Colonic mucosa (tissue), 4 donors: ENCODE measurements around the gene SLC35C1. TPM values are rescaled to one million over a fixed set of nuclear protein-coding genes. Genes with fewer than 3 reads are reported as not detected.

Experiments
- DNase-seq: peaks from one replicate; pipeline ENCODE4 v3.0.0-alpha.2; 2020
- H3K27ac ChIP-seq: fragments of 200-600 bp; one replicate; pipeline ENCODE4 v1.8.0; 2021
- H3K27me3 ChIP-seq: fragments of 200-600 bp; one replicate; pipeline ENCODE4 v1.8.0; 2021
- H3K36me3 ChIP-seq: fragments of 200-600 bp; one replicate; pipeline ENCODE4 v1.8.0; 2021
- H3K4me1 ChIP-seq: fragments of 200-600 bp; one replicate; pipeline ENCODE4 v1.8.0; 2021; ENCODE audit warnings: mild to moderate bottlenecking
- H3K4me3 ChIP-seq: fragments of 200-600 bp; one replicate; pipeline ENCODE4 v1.8.0; 2021
- H3K9ac ChIP-seq, 2 donors: one replicate each; pipeline ENCODE4 v1.7.0; 2013; ENCODE audit warnings: control low read depth in 2 of 2, low read depth in 2 of 2, low read length in 2 of 2
- H3K9me3 ChIP-seq: fragments of 200-600 bp; one replicate; pipeline ENCODE4 v1.8.0; 2021
- CTCF ChIP-seq: fragments of 200-600 bp; IDR thresholded peaks from one replicate; pipeline ENCODE4 v1.8.0; 2022; ENCODE audit warnings: antibody characterized with exemption, mild to moderate bottlenecking
- intact Hi-C: fragments of 100-400 bp; cut with DNase I; formaldehyde crosslinking; loops from one replicate; pipeline ENCODE4 v1.14.1; 2022
- total RNA-seq, 2 donors: library from RNA; stranded (reverse); fragmentation: NEBNext Ultra II Directional in 1 of 2; extraction: Animal tissue kit (Norgen Biotek cat#: 25700) in 1 of 2; gene quantifications; one replicate each; pipeline ENCODE4 v1.2.1, GENCODE V29; 2021
- donor health status: healthy.
- donor health status: DM: no; HTN: no; CAD: no.
- donor health status: DM: no; HTN: no; CAD: no.

The SLC35C1 gene
- total RNA-seq, 2 donors from 2014 or later = 37.5 to 45.2 TPM

GRCh38 chr11:45844822-45845578 is 40.1 kb downstream of the SLC35C1 start:
- no peaks in the 10 kb centered on the region for H3K36me3 ChIP-seq
- no peaks in the 10 kb centered on the region for H3K4me1 ChIP-seq
- no peaks in the 10 kb centered on the region for H3K27me3 ChIP-seq
- H3K9ac ChIP-seq = no peak overlapping the region
- no peak for TF ChIP-seq CTCF
- H3K4me3 ChIP-seq = no peak overlapping the region
- DNase-seq = no peak
- no peak overlapping the region for H3K27ac ChIP-seq
- H3K9me3 ChIP-seq = no peaks in the 10 kb centered on the region
- intact Hi-C loops = no loop called here

GRCh38 chr11:45846174-45846675 is 41.3 kb downstream of the SLC35C1 start:
- no peaks in the 10 kb centered on the region for H3K4me1 ChIP-seq
- H3K9ac ChIP-seq = peak overlapping the region; percentile 6 to 66

GRCh38 chr11:45846974-45847910 is 42.3 kb downstream of the SLC35C1 start, which contains the start of gene CRY2:
CRY2 (plus strand) TSS chr11:45847475; CDS start chr11:45847491, 16 bp downstream.
- H3K9me3 ChIP-seq = no peaks in the 10 kb centered on the region
- H3K4me1 ChIP-seq = no peaks in the 10 kb centered on the region
- DNase-seq = peak; percentile 100
- intact Hi-C loops = no loop called here
- no peaks in the 10 kb centered on the region for H3K27me3 ChIP-seq
- peak within 1 kb of the TSS; percentile 97 to 100 for H3K9ac ChIP-seq
- H3K4me3 ChIP-seq = peak within 1 kb of the TSS; percentile 89
- peak within 1 kb of the TSS; percentile 88 for H3K27ac ChIP-seq
- H3K36me3 ChIP-seq = no peaks in the 10 kb centered on the region
- TF ChIP-seq CTCF = no peak

More at GRCh38 chr11:45846174-45846675, 41.3 kb downstream of the SLC35C1 start:
- no peak for TF ChIP-seq CTCF
- Histone ChIP-seq H3K4me3 (no peak overlapping the region), H3K27ac (peak overlapping the region; percentile 83), H3K27me3 (no peaks in the 10 kb centered on the region), H3K9me3 (no peaks in the 10 kb centered on the region), H3K36me3 (no peaks in the 10 kb centered on the region)
- no peak for DNase-seq
- intact Hi-C loops = no loop called here

- intact Hi-C loops = no loop called here
- DNase-seq = peak; percentile 50
- Histone ChIP-seq H3K36me3 (no peaks in the 10 kb centered on the region), H3K27me3 (no peaks in the 10 kb centered on the region), H3K4me3 (peak overlapping the region; percentile 89), H3K9me3 (no peaks in the 10 kb centered on the region), H3K4me1 (no peaks in the 10 kb centered on the region), H3K9ac (peak overlapping the region; percentile 97 to 100), H3K27ac (peak overlapping the region; percentile 88)
- no peak for TF ChIP-seq CTCF
These were observed 43.0 kb downstream of the SLC35C1 start for GRCh38 chr11:45847911-45848316.

- Histone ChIP-seq H3K27me3 (no peaks in the 10 kb centered on the region), H3K27ac (no peak overlapping the region), H3K9ac (peak overlapping the region in 1 of 2 donors; percentile 97), H3K9me3 (no peaks in the 10 kb centered on the region), H3K4me1 (no peaks in the 10 kb centered on the region), H3K4me3 (peak overlapping the region; percentile 89), H3K36me3 (no peaks in the 10 kb centered on the region)
- no peak for DNase-seq
- no peak for TF ChIP-seq CTCF
- intact Hi-C loops = no loop called here
These were observed 43.7 kb downstream of the SLC35C1 start for GRCh38 chr11:45848654-45849081.
